Fibroblast of the aortic adventitia (primary cell): ENCODE measurements around the gene FLT3. TPM values are rescaled to one million over a fixed set of nuclear protein-coding genes. Genes with fewer than 3 reads are reported as not detected.
"Not testable (repeated sequence)": the region's sequence is repeated elsewhere in the genome, so short reads cannot be mapped to it uniquely, and the experiment has no call there.

Experiments
- DNase-seq: peaks from one replicate; pipeline ENCODE4 v3.0.0-alpha.2; 2010; ENCODE audit warnings: low read depth
- H3K4me3 ChIP-seq: 2 replicates; pipeline ENCODE4 v1.5.1; 2011; ENCODE audit warnings: low read depth, mild to moderate bottlenecking, control low read depth, low read length, moderate library complexity
- CTCF ChIP-seq: IDR thresholded peaks from 2 replicates; pipeline ENCODE4 v1.5.1; 2011; ENCODE audit warnings: mild to moderate bottlenecking, low read length, control low read depth, inconsistent platforms; ENCODE audit not compliant: insufficient read depth
- total RNA-seq: library from RNA; depleted of rRNA; stranded (reverse); fragments of >200 nt; gene quantifications from 2 replicates; pipeline ENCODE4 v1.2.3, GENCODE V29; 2012; ENCODE audit warnings: low replicate concordance

FLT3 gene
- total RNA-seq, 1 donor: not detected

- DNase-seq: no peak
- TF ChIP-seq CTCF: no peak
- no peak overlapping the region for H3K4me3 ChIP-seq
Measured at GRCh38 chr13:28010046-28010445, 90.3 kb downstream of the FLT3 start.

DNA sequence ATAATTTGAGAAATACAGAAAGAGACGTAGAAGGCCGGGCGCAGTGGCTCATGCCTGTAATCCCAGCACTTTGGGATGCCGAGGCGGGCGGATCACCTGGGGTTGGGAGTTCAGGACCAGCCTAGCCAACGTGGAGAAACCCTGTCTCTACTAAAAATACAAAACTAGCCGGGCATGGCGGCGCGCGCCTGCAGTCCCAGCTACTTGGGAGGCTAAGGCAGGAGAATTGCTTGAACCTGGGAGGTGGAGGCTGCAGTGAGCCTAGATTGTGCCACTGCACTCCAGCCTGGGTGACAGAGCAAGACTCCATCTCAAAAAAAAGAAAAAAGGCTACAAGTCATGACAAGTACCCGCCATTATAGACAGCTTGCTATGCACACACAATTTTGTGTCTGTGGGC, 95.4 kb downstream of the FLT3 start:
- not testable (repeated sequence) for H3K4me3 ChIP-seq, DNase-seq

DNA sequence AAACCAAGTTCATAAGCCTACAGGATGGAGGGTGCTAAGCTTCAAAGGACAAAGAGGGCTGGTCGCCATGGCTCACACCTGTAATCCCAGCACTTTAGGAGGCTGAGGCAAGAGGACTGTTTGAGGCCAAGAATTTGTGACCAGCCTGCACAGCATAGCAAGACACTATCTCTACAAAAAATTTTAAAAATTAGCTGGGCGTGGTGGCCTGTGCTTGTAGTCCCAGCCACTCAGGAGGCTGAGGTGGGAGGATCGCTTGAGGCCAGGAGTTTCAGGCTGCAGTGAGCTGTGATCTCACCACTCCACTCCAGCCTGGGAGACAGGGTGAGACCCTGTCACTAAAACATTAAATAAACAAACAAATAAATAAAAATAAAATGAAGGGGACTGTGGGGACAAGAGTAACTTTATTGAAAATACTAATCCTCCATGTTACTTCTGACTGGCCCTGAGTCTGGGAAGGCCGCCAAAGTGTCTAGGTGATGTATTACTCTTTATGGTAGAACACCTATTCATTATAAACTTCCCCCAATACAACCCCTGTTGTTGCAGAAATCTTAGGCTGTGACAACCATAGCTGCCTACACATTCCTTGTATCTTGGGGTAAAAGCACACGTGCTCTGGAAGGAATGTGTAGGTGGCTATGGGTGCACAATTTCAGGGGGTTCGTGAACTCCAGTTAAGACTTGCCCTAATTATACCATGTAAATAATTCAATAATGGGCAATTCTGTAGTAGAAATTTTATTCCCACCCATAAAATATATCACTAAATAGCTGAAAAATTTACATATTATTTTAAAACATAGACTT, 97.3 kb downstream of the FLT3 start:
- no peak for TF ChIP-seq CTCF
- no peak for DNase-seq

GRCh38 chr13:28001837-28002473, 98.4 kb downstream of the FLT3 start:
- no peak for TF ChIP-seq CTCF
- H3K4me3 ChIP-seq: no peak overlapping the region
- no peak for DNase-seq

More for the DNA sequence above, 97.3 kb downstream of the FLT3 start:
- no peak overlapping the region for H3K4me3 ChIP-seq

- no peak for TF ChIP-seq CTCF
- DNase-seq: no peak
- no peak overlapping the region for H3K4me3 ChIP-seq
Measured at GRCh38 chr13:28001049-28001448, 99.3 kb downstream of the FLT3 start.

GRCh38 chr13:28000567-28000966, 99.8 kb downstream of the FLT3 start:
- no peak for TF ChIP-seq CTCF
- H3K4me3 ChIP-seq: no peak overlapping the region
- no peak for DNase-seq

DNA sequence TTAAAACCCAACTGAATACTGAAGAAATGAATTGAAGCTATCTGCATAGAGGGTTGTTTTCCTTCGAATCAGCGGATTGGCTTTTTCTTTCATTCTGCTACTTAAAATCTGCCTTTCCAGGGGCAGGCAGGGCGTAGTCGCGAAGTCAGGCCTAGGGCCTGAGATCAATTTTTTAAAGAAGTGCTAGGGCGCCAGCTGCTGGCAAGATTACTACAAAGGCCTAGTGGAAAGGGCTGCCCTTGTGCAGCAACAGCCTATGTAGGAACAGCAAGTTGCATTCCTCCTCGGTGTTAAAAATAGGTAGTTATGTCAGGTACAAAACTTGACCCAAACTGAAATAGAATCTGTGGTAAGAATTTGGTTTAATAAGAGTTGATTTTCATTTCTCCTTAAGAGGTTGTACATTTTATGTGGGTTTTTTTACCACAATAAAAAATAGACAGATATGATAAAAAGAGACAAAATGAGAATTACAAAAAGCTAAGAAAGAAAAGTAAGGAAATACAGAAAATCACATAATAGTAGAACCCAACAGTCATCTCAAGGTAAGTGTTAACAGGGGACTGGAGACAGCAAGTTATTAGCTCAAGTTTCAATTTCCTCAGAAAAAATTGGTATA, 102.4 kb downstream of the FLT3 start:
- no peak overlapping the region for H3K4me3 ChIP-seq
- peak; percentile 51 for DNase-seq
- TF ChIP-seq CTCF: peak; percentile 62
